Testis (tissue), 3 donors: Measurements from ENCODE around the gene GRAMD1A. TPM values are rescaled to one million over a fixed set of nuclear protein-coding genes. Genes with fewer than 3 reads are reported as not detected.

Experiments
- DNase-seq: peaks from one replicate; pipeline ENCODE4 v3.0.0-alpha.2; 2019
- H3K27ac ChIP-seq, 2 donors: fragments of 200-600 bp; sonication (generic); one replicate each; pipeline ENCODE4 v1.5.1; 2019
- H3K27me3 ChIP-seq: fragments of 200-600 bp; sonication (generic); one replicate; pipeline ENCODE4 v1.5.1; 2019
- H3K36me3 ChIP-seq: fragments of 200-600 bp; sonication (generic); one replicate; pipeline ENCODE4 v1.5.1; 2017; ENCODE audit warnings: low read depth; ENCODE audit errors: missing control alignments
- H3K4me1 ChIP-seq: fragments of 200-600 bp; sonication (generic); one replicate; pipeline ENCODE4 v1.5.1; 2019
- H3K4me3 ChIP-seq, 2 donors: fragments of 200-600 bp; sonication (generic); one replicate each; pipeline ENCODE4 v1.5.1; 2017 to 2019
- H3K9me3 ChIP-seq: fragments of 200-600 bp; sonication (generic); one replicate; pipeline ENCODE4 v1.5.1; 2017
- POLR2A ChIP-seq: fragments of 450-650 bp; IDR thresholded peaks from one replicate; pipeline ENCODE4 v1.6.1; 2017; ENCODE audit warnings: antibody characterized with exemption, mild to moderate bottlenecking, moderate library complexity
- WGBS, 2 donors: methylation state at CpG; one replicate each; pipeline ENCODE4 v1.1.5; 2018; 5-methylcytosine and 5-hydroxymethylcytosine counted together
- intact Hi-C: fragments of 100-400 bp; cut with DNase I; formaldehyde crosslinking; loops from one replicate; pipeline ENCODE4 v1.15.1; 2023; ENCODE audit warnings: low total_unique reads
- polyA plus RNA-seq: library from polyadenylated mRNA; stranded (reverse); fragments of 350-450 nt; fragmentation: Illumina TruSeq; extraction: RNeasy Lipid Tissue Mini Kit (QIAGEN cat#74804); gene quantifications from one replicate; pipeline ENCODE4 v1.2.3, GENCODE V29; 2014; ENCODE audit warnings: low read depth, low replicate concordance; ENCODE audit not compliant: insufficient read depth
- total RNA-seq, 2 donors: library from RNA; depleted of rRNA; stranded (reverse); fragments of >200 nt; gene quantifications; one replicate each; pipeline ENCODE4 v1.2.3, GENCODE V29; 2016
- TF ChIP-seq, protein P1 (sequence below), 3 experiments: fragments of 450-650 bp in 2 of 3; fragments of 200-600 bp in 1 of 3; sonication (generic) in 1 of 3; IDR thresholded peaks; one replicate each; pipeline ENCODE4 v1.5.1; 2016 to 2019; ENCODE audit warnings: antibody characterized with exemption in 3 of 3, mild to moderate bottlenecking in 2 of 3, moderate library complexity in 1 of 3

The GRAMD1A gene
- total and polyA plus RNA-seq, 3 donors from 2014 or later = 62.8 to 99.3 (median 92.4) TPM

DNA sequence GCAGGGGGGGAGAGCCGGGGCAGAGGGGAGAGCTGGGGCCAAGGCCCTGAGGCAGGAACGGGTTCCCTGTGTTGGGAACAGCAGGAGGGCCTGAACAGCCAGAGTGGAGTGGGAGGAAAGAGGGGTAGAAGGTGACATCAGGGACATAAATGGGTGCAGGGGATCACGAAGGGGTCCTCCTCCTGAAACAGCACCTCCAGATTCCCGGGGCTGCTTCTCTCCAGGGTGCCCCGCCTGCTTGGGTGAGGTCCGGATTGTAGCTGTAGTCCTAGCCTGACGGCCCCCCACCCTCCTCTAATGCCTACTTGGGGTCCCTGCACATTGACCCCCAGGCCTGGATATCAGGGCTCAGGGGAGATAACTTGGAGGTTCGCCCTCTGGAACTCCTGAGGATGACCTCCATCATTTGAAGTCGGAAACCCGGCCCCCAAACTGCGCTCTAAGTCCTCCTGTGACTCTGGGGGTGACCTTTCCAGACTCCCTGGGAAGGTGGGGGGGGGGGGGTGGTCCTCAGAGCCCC, 29.7 kb downstream of the GRAMD1A start:
- Histone ChIP-seq H3K27me3 (no peaks in the 10 kb centered on the region), H3K4me1 (no peaks in the 10 kb centered on the region), H3K36me3 (no peaks in the 10 kb centered on the region), H3K27ac (no peak overlapping the region), H3K9me3 (no peaks in the 10 kb centered on the region), H3K4me3 (peak overlapping the region in 1 of 2 donors; percentile 61)
- WGBS, 2 donors = 19 to 22% methylated on average over 10 to 11 of the region's 11 CpGs
- no peak for DNase-seq
- TF ChIP-seq POLR2A = no peak
- TF ChIP-seq, protein P1, sequence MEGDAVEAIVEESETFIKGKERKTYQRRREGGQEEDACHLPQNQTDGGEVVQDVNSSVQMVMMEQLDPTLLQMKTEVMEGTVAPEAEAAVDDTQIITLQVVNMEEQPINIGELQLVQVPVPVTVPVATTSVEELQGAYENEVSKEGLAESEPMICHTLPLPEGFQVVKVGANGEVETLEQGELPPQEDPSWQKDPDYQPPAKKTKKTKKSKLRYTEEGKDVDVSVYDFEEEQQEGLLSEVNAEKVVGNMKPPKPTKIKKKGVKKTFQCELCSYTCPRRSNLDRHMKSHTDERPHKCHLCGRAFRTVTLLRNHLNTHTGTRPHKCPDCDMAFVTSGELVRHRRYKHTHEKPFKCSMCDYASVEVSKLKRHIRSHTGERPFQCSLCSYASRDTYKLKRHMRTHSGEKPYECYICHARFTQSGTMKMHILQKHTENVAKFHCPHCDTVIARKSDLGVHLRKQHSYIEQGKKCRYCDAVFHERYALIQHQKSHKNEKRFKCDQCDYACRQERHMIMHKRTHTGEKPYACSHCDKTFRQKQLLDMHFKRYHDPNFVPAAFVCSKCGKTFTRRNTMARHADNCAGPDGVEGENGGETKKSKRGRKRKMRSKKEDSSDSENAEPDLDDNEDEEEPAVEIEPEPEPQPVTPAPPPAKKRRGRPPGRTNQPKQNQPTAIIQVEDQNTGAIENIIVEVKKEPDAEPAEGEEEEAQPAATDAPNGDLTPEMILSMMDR (IDR thresholded peaks at IDR 0.05) = no peak
- intact Hi-C loops = no loop called here

DNA sequence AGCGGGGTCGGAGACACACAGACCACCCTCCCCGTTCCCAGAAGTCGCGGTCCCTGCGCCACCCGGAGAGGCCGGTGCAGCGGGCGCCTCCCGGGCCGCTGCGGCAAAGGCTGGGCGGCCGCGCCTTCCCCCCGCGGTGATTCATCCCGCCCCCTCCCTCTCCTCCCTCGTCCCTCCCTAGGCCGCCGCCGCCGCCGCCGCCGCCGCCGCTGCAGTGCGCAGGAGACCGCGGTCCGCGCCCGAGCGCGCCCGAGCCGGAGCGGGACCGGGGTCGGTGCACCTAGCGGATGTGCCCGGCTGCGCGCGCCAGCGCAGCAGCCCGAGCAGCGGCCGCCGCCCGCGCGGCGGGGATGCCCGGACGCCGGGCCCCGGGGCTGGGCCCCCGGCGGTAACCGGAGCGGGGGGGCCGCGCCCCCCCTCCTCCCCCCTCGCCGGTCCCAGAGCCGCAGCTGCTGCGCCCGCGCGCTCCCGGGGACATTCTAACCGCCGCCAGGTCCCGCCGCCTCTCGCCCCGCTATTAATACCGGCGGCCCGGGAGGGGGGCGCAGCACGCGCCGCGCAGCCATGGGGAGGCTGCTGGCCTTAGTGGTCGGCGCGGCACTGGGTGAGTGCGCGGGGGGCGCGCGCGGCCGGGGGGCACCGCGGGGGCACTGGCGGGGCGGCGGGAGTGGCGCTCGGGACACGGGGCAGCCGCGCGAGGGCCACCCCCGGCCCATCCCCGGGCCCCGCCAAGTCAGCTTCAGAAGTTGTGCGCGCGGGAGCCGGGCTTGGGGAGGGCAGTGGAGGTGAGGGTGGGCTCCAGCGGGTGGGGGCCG, 30.3 kb downstream of the GRAMD1A start, which contains the start of gene SCN1B:
Gene SCN1B (plus strand): TSS at position 214 of the 815 bp plus-strand sequence. CDS start 351 bp downstream, at position 565.
- Histone ChIP-seq H3K27me3 (no peaks in the 10 kb centered on the region), H3K36me3 (no peaks in the 10 kb centered on the region), H3K27ac (peak within 1 kb of the TSS in 1 of 2 donors; percentile 24), H3K9me3 (no peaks in the 10 kb centered on the region), H3K4me1 (no peaks in the 10 kb centered on the region), H3K4me3 (peak within 1 kb of the TSS; percentile 54 to 61)
- intact Hi-C loops = no loop called here
- WGBS, 2 donors = 1% methylated on average over 47 of the region's 118 CpGs; no CpG with 5 or more reads in 1 of the 2 donors
- TF ChIP-seq POLR2A = no peak
- TF ChIP-seq, protein P1 (IDR thresholded peaks at IDR 0.05) = no peak
- DNase-seq = peak; percentile 42

- TF ChIP-seq, protein P1 (IDR thresholded peaks at IDR 0.05) = no peak
- TF ChIP-seq POLR2A = no peak
- DNase-seq = no peak
- WGBS, 2 donors = 4 to 6% methylated on average over 27 to 31 of the region's 31 CpGs
Observed at GRCh38 chr19:35031072-35031881, 31.2 kb downstream of the GRAMD1A start.

DNA sequence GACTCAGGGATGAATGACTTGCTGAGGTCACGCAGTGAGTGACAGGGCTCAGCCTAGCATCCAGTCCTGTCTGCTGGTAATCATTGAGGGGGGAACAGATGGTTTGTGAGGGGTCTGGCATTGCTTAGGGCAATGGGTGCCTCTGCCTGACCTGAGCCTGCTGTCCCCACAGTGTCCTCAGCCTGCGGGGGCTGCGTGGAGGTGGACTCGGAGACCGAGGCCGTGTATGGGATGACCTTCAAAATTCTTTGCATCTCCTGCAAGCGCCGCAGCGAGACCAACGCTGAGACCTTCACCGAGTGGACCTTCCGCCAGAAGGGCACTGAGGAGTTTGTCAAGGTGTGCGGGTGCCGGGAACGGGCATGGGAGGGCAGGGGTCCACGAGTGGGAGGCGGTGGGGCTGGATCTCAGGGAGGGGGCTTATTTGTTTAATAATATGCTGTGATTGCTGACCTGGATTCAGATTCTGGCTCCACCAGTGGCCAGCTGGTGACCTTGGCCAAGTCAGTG, 32.3 kb downstream of the GRAMD1A start:
- Histone ChIP-seq H3K27me3 (no peaks in the 10 kb centered on the region), H3K9me3 (no peaks in the 10 kb centered on the region), H3K27ac (no peak overlapping the region), H3K4me3 (no peak overlapping the region), H3K36me3 (no peaks in the 10 kb centered on the region), H3K4me1 (no peaks in the 10 kb centered on the region)
- 87% methylated on average over 15 to 17 of the region's 17 CpGs for WGBS, 2 donors
- TF ChIP-seq POLR2A = no peak
- TF ChIP-seq, protein P1 (IDR thresholded peaks at IDR 0.05) = no peak
- no peak for DNase-seq
- intact Hi-C loops = no loop called here

More at GRCh38 chr19:35031072-35031881, 31.2 kb downstream of the GRAMD1A start:
- H3K36me3 ChIP-seq = no peaks in the 10 kb centered on the region
- no peaks in the 10 kb centered on the region for H3K27me3 ChIP-seq
- peak overlapping the region in 1 of 2 donors; percentile 24 for H3K27ac ChIP-seq
- peak overlapping the region; percentile 54 to 61 for H3K4me3 ChIP-seq
- no peaks in the 10 kb centered on the region for H3K4me1 ChIP-seq
- H3K9me3 ChIP-seq = no peaks in the 10 kb centered on the region
- intact Hi-C loops = no loop called here
